AG04449 (cell line): ENCODE measurements around the gene GSAP.

Experiments
- CTCF ChIA-PET: fragments of 350-600 bp; formaldehyde crosslinking; extraction: SDS; loops from one replicate; lab custom pipeline; 2021; ENCODE audit warnings: antibody characterized with exemption; lab: Yijun Ruan, JAX
- POLR2A ChIA-PET: fragments of 400-600, 350-600 bp; formaldehyde crosslinking; extraction: SDS; loops from one replicate; lab custom pipeline; 2020; ENCODE audit warnings: antibody characterized with exemption, inconsistent platforms; lab: Yijun Ruan, JAX
- DNase-seq: peaks from one replicate; pipeline ENCODE4 v3.0.0-alpha.2; 2010; ENCODE audit warnings: low read depth, low spot score
- H3K4me3 ChIP-seq: 2 replicates; pipeline ENCODE4 v1.5.1; 2011; ENCODE audit warnings: low read depth, mild to moderate bottlenecking, control low read depth, low read length
- TF ChIP-seq, protein P1 (sequence below): IDR thresholded peaks from one replicate; pipeline ENCODE4 v1.5.1; 2011; ENCODE audit warnings: mild to moderate bottlenecking, moderate library complexity, low read length, control low read depth, inconsistent platforms; ENCODE audit not compliant: insufficient read depth; ENCODE audit errors: missing control alignments

GSAP gene

DNA sequence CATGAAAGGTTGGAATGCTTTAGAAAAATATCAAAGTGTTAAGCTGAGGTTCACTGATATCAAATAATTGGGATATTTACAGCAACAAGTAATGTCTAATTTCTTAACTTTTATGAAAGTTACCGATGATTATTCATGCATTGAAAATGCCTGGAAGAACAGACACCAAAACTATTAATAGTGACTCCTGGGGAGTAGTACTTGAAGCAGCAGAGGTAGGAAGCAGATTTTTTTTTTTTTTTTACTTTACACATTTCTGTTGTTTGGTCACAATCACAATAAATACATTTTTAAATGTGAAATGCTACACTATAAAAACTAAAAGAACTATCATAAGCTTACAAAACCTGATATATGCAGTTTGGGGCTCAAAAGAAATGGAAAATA is 146.1 kb downstream of the GSAP start:
- no peak overlapping the region for H3K4me3 ChIP-seq
- POLR2A ChIA-PET: no interaction called here
- CTCF ChIA-PET: interaction anchor here (3.0 kb wide), 1 partner anchor 23 kb away, joined by 11 read pairs; no protein-coding TSS in a partner anchor
- no peak for DNase-seq
- TF ChIP-seq, protein P1, sequence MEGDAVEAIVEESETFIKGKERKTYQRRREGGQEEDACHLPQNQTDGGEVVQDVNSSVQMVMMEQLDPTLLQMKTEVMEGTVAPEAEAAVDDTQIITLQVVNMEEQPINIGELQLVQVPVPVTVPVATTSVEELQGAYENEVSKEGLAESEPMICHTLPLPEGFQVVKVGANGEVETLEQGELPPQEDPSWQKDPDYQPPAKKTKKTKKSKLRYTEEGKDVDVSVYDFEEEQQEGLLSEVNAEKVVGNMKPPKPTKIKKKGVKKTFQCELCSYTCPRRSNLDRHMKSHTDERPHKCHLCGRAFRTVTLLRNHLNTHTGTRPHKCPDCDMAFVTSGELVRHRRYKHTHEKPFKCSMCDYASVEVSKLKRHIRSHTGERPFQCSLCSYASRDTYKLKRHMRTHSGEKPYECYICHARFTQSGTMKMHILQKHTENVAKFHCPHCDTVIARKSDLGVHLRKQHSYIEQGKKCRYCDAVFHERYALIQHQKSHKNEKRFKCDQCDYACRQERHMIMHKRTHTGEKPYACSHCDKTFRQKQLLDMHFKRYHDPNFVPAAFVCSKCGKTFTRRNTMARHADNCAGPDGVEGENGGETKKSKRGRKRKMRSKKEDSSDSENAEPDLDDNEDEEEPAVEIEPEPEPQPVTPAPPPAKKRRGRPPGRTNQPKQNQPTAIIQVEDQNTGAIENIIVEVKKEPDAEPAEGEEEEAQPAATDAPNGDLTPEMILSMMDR: no peak

DNA sequence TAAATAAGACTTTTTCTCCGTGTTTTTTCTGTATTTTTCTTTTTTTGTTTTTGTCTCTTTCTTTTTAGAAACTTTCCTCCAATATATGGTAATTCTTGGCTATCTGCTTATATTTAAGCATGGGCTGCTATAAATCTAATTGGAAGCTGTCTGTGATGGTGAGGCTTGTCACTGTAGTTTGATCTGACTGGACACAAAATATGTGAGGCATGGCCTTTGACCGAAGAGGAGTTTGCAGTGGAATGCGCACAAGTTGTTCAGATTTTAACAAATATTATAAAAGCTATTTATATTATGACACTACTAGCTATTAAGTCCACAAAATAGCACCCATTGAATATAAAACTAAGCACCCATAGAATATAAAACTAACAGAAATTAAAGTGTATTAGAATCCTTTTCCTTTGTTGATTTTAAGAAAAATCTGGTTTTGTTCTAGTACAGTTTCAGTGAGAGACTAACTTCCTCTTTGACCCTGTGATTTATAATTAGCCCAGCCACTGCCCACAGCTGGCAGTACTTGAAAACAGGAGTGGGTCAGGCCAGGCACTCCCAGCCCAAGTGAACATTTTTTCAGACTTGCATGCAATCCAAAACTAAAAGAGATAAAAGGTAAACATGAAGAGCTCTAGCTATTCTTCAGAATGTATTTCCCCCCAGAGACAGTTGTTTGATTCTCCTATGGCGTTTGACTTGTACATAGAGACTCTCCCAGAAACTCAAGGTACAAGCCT is 146.6 kb downstream of the GSAP start:
- DNase-seq: no peak
- no peak overlapping the region for H3K4me3 ChIP-seq
- ChIA-PET POLR2A (no interaction called here), CTCF (interaction anchor here (3.0 kb wide), 1 partner anchor 22 kb away, joined by 11 read pairs; no protein-coding TSS in a partner anchor)
- TF ChIP-seq, protein P1: no peak

DNA sequence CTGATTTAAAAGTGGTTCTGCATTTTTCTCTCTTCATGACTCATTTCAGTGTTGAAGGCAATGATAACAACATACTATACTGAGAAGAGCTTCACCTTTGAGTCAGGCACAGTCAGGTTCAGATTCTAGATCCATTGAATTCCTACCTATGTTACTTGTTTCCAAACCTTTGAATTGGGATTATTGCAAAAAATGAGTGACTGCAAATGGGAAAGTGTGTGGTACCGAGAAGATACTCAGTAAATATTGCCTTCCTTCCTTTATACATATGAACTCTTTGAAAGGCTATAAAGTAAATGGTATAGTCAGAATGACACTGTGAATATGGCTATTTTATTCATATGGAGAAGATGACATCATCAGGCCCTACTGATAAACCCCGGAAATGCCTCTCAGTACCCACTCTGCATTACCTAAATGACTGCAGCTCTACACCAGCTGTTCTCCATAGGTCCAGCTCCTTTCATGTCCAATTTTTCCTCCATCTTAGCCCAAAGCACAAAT is 149.8 kb downstream of the GSAP start:
- POLR2A ChIA-PET: no interaction called here

DNA sequence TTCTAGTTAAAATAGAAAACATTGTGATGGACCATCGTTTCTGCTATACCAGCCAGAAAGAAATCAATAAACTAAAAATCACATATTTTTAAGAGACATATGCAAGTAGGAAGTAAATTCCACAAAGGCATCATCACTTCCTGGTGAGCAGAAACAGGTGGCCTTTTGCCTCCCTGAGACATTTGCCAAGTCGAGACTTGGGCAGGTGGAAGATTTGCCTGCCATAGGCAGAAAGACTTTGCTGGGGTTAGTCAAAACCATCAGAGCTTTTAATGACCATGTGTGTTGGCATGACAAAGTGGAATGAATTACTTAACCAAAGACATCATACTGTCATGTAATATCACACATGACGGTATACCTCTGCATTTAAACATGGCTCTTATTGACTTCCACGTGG is 150.5 kb downstream of the GSAP start:
- no peak overlapping the region for H3K4me3 ChIP-seq
- ChIA-PET CTCF (no interaction called here), POLR2A (no interaction called here)
- DNase-seq: no peak
- TF ChIP-seq, protein P1: no peak

More for the DNA sequence above, 149.8 kb downstream of the GSAP start:
- H3K4me3 ChIP-seq: no peak overlapping the region
- DNase-seq: no peak
- TF ChIP-seq, protein P1: no peak
- CTCF ChIA-PET: no interaction called here

DNA sequence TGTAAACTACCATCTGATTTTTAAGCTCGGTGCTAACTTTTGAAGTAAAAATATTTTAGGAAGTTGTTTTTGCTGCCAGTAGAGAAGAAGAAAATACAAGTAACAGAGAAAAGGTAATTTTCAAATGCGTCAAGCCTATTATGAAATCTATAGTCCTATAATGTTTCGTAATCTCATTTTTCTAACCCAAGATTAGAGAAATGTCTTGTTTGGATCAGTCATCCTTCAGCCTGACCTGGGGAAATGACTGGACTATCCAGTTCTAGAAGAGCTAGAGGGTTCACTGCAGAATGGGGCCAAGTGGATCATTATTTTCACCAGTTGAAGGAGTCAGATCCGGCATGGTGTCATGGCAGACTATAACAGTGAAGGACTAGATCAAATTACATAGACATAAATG is 153.8 kb downstream of the GSAP start:
- no peak overlapping the region for H3K4me3 ChIP-seq
- DNase-seq: no peak
- CTCF ChIA-PET: interaction anchor here (2.0 kb wide), 1 partner anchor 16 kb away, joined by 12 read pairs; no protein-coding TSS in a partner anchor
- POLR2A ChIA-PET: no interaction called here
- TF ChIP-seq, protein P1: no peak
